GM19324 (cell line): ENCODE measurements around the gene NME1.
A peak's percentile ranks its signal among the peaks of the same experiment; 100 is the strongest.
"Not testable (repeated sequence)": the region's sequence is repeated elsewhere in the genome, so short reads cannot be mapped to it uniquely, and the experiment has no call there.

Experiments
- ATAC-seq: cut with Tn5 transposase; IDR thresholded peaks from one replicate; pipeline ENCODE4 v1.9.1; 2021; ENCODE audit warnings: mild to moderate bottlenecking, moderate library complexity; ENCODE audit not compliant: unreplicated experiment, low FRiP score

NME1 gene

GRCh38 chr17:51144266-51145022, 8.9 kb upstream of the NME1 start:
- ATAC-seq = no peak

- no peak for ATAC-seq
Measured at GRCh38 chr17:51147650-51148049, 5.7 kb upstream of the NME1 start.

- ATAC-seq = no peak
Measured at GRCh38 chr17:51149163-51149562, 4.2 kb upstream of the NME1 start.

GRCh38 chr17:51150932-51151331, 2.4 kb upstream of the NME1 start:
- no peak for ATAC-seq

- ATAC-seq = peak; percentile 1
Measured at GRCh38 chr17:51152766-51153209, 571 bp upstream of the NME1 start.

GRCh38 chr17:51154176-51154575, 817 bp downstream of the NME1 start:
- ATAC-seq = no peak

- no peak for ATAC-seq
Measured at GRCh38 chr17:51155416-51155815, 2.1 kb downstream of the NME1 start.

- no peak for ATAC-seq
Measured at GRCh38 chr17:51159604-51160003, 6.2 kb downstream of the NME1 start.

- no peak for ATAC-seq
Measured at GRCh38 chr17:51161541-51161940, 8.2 kb downstream of the NME1 start.

GRCh38 chr17:51164911-51165679, 11.7 kb downstream of the NME1 start:
- ATAC-seq = no peak

- ATAC-seq = peak; percentile 26
Measured at GRCh38 chr17:51165680-51166197, 12.4 kb downstream of the NME1 start.

GRCh38 chr17:51166198-51166986, 13.0 kb downstream of the NME1 start, which contains the start of gene NME2:
NME2 (plus strand) TSS chr17:51166411; CDS start chr17:51166831, 420 bp downstream.
- peak; percentile 87 for ATAC-seq

GRCh38 chr17:51166987-51167931, 13.9 kb downstream of the NME1 start:
- peak; percentile 44 for ATAC-seq

- ATAC-seq = no peak
Measured at GRCh38 chr17:51169340-51169739, 16.0 kb downstream of the NME1 start.

- ATAC-seq = no peak
Measured at GRCh38 chr17:51170736-51171135, 17.4 kb downstream of the NME1 start.

GRCh38 chr17:51172030-51172429, 18.7 kb downstream of the NME1 start:
- ATAC-seq = not testable (repeated sequence)

GRCh38 chr17:51180486-51180885, 27.1 kb downstream of the NME1 start:
- ATAC-seq = no peak

- ATAC-seq = no peak
Measured at GRCh38 chr17:51184124-51184523, 30.8 kb downstream of the NME1 start.

- no peak for ATAC-seq
Measured at GRCh38 chr17:51185763-51186332, 32.5 kb downstream of the NME1 start.
